ENCODE measurements around the gene NXNL1. TPM values are rescaled to one million over a fixed set of nuclear protein-coding genes. Genes with fewer than 3 reads are reported as not detected.
A peak's percentile ranks its signal among the peaks of the same experiment; 100 is the strongest.

NXNL1 gene
- total RNA-seq, 1 experiment from 2014 or later, result not detected

GRCh38 chr19:17455308-17456123 is 5.2 kb downstream of the NXNL1 start:
- H3K4me3 Mint-ChIP-seq, result peak overlapping the region; percentile 59
- DNase-seq (ENCODE audit: low spot score) (peak; percentile 46), ATAC-seq (peak; percentile 38)
- peaks cover 4% of the 10 kb centered on the region; the same call in 1 of the 2 replicates for H3K9me3 Mint-ChIP-seq
- H3K4me1 Mint-ChIP-seq, result peaks cover 14% of the 10 kb centered on the region
- H3K27ac Mint-ChIP-seq, result no peak overlapping the region
- ChIA-PET POLR2A (no interaction called here), CTCF (interaction anchor here (1.0 to 2.0 kb wide), 13 partner anchors 11 to 221 kb away, joined by 3 to 21 read pairs (median 5); no protein-coding TSS in a partner anchor)
- TF ChIP-seq FOXP4 (CRISPR knock-in tag; IDR thresholded peaks at IDR 0.05), result no peak
- TF ChIP-seq ZNF121 (CRISPR knock-in tag; IDR thresholded peaks at IDR 0.05), result peak; percentile 94
- peaks cover 62% of the 10 kb centered on the region for H3K27me3 Mint-ChIP-seq (ENCODE audit: low read depth)
- H3K36me3 Mint-ChIP-seq, result no peaks in the 10 kb centered on the region

- DNase-seq (ENCODE audit: low spot score) (peak; percentile 51), ATAC-seq (peak; percentile 78)
- Mint-ChIP-seq H3K4me1 (peaks cover 14% of the 10 kb centered on the region), H3K27me3 (ENCODE audit: low read depth) (peaks cover 68% of the 10 kb centered on the region), H3K36me3 (no peaks in the 10 kb centered on the region), H3K27ac (no peak overlapping the region), H3K9me3 (peaks cover 7% of the 10 kb centered on the region), H3K4me3 (peak overlapping the region; percentile 66)
- ChIA-PET POLR2A (interaction anchor here (0.6 to 0.7 kb wide), 2 partner anchors 24 to 931 kb away, joined by 4 to 7 read pairs; partner anchors contain the start of gene GDF15), CTCF (interaction anchor here (0.6 to 2.0 kb wide), 19 partner anchors 11 to 312 kb away, joined by 3 to 21 read pairs (median 5); partner anchors contain the start of genes MVB12A and PGLS)
- TF ChIP-seq RORB (CRISPR knock-in tag; IDR thresholded peaks at IDR 0.05) (no peak), E2F1 (CRISPR knock-in tag; IDR thresholded peaks at IDR 0.05) (no peak), ZNF671 (CRISPR knock-in tag; IDR thresholded peaks at IDR 0.05) (no peak), ARID4B (CRISPR knock-in tag; IDR thresholded peaks at IDR 0.05; ENCODE audit: borderline replicate concordance) (no peak), MXD4 (CRISPR knock-in tag; IDR thresholded peaks at IDR 0.05; ENCODE audit: borderline replicate concordance) (no peak), ZNF263 (CRISPR knock-in tag; IDR thresholded peaks at IDR 0.05; ENCODE audit: low read depth) (no peak), ELF4 (CRISPR knock-in tag; IDR thresholded peaks at IDR 0.05; ENCODE audit: low read depth) (no peak), ZMAT4 (CRISPR knock-in tag; IDR thresholded peaks at IDR 0.05) (no peak), ZBTB21 (CRISPR knock-in tag; IDR thresholded peaks at IDR 0.05; ENCODE audit: borderline replicate concordance) (no peak), ZNF423 (CRISPR knock-in tag; IDR thresholded peaks at IDR 0.05) (no peak), PREB (CRISPR knock-in tag; IDR thresholded peaks at IDR 0.05; ENCODE audit: borderline replicate concordance) (no peak), AR (CRISPR knock-in tag; IDR thresholded peaks at IDR 0.05) (no peak), RELA (CRISPR knock-in tag; IDR thresholded peaks at IDR 0.05; ENCODE audit: borderline replicate concordance) (no peak), SOX15 (CRISPR knock-in tag; IDR thresholded peaks at IDR 0.05) (no peak), STAT6 (CRISPR knock-in tag; conservative IDR thresholded peaks at IDR 0.05; ENCODE audit: low read depth) (no peak), PRRX2 (CRISPR knock-in tag; IDR thresholded peaks at IDR 0.05) (no peak)
Measured at GRCh38 chr19:17454576-17455071, 6.1 kb downstream of the NXNL1 start.
